ENCODE data around the gene SNRNP25.

SNRNP25 gene

DNA sequence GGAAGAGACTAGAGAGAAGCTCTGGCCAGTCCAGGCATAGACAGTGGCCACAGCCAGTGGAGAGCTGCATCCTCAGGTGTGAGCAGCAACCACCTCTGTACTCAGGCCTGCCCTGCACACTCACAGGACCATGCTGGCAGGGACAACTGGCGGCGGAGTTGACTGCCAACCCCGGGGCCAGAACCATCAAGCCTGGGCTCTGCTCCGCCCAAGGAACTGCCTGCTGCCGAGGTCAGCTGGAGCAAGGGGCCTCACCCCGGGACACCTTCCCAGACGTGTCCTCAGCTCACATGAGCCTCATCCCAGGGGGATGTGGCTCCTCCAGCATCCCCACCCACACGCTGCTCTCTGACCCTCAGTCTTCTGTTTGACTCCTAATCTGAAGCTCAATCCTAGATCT lies 15.6 kb downstream of the SNRNP25 start (continued):
- TF ChIP-seq ZNF76 (tag by site-specific recombination; IDR thresholded peaks at IDR 0.05; ENCODE audit: borderline replicate concordance, low read depth) (no peak), ZNF302 (tag by site-specific recombination; IDR thresholded peaks at IDR 0.05; ENCODE audit: low read depth) (no peak), ZNF24 (tag by site-specific recombination; IDR thresholded peaks at IDR 0.05) (no peak), ZNF211 (tag by site-specific recombination; IDR thresholded peaks at IDR 0.05; ENCODE audit: low read depth) (no peak), ZNF324 (tag by site-specific recombination; IDR thresholded peaks at IDR 0.05) (no peak), ZNF416 (tag by site-specific recombination; IDR thresholded peaks at IDR 0.05) (no peak)

DNA sequence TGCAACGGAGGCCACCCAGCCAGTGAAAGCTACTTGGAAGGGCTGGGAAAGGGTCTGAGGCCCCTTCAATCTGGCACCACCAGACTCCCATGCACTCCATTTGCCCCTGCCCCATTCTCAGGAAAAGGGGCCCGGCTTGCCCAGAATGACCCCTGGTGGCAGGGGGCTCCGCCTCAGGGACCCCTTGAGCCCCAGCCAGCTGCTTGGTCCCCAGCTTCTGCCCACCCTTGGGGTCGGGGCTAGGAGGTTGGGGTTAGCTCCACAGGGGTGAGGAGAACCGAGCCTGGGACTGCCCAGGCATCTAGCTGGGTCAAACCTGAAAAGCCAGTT lies 17.5 kb downstream of the SNRNP25 start:
- TF ChIP-seq, protein P1, sequence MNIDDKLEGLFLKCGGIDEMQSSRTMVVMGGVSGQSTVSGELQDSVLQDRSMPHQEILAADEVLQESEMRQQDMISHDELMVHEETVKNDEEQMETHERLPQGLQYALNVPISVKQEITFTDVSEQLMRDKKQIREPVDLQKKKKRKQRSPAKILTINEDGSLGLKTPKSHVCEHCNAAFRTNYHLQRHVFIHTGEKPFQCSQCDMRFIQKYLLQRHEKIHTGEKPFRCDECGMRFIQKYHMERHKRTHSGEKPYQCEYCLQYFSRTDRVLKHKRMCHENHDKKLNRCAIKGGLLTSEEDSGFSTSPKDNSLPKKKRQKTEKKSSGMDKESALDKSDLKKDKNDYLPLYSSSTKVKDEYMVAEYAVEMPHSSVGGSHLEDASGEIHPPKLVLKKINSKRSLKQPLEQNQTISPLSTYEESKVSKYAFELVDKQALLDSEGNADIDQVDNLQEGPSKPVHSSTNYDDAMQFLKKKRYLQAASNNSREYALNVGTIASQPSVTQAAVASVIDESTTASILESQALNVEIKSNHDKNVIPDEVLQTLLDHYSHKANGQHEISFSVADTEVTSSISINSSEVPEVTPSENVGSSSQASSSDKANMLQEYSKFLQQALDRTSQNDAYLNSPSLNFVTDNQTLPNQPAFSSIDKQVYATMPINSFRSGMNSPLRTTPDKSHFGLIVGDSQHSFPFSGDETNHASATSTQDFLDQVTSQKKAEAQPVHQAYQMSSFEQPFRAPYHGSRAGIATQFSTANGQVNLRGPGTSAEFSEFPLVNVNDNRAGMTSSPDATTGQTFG (tag by site-specific recombination; IDR thresholded peaks at IDR 0.05; ENCODE audit: borderline replicate concordance): no peak
- no peak for TF ChIP-seq ZBTB21 (tag by site-specific recombination; IDR thresholded peaks at IDR 0.05)
- TF ChIP-seq, protein P2, sequence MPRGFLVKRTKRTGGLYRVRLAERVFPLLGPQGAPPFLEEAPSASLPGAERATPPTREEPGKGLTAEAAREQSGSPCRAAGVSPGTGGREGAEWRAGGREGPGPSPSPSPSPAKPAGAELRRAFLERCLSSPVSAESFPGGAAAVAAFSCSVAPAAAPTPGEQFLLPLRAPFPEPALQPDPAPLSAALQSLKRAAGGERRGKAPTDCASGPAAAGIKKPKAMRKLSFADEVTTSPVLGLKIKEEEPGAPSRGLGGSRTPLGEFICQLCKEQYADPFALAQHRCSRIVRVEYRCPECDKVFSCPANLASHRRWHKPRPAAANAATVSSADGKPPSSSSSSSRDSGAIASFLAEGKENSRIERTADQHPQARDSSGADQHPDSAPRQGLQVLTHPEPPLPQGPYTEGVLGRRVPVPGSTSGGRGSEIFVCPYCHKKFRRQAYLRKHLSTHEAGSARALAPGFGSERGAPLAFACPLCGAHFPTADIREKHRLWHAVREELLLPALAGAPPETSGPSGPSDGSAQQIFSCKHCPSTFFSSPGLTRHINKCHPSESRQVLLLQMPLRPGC (tag by site-specific recombination; IDR thresholded peaks at IDR 0.05): no peak
- TF ChIP-seq ZNF138 (tag by site-specific recombination; IDR thresholded peaks at IDR 0.05; ENCODE audit: borderline replicate concordance): no peak
- no peaks in the 10 kb centered on the region for H3K36me3 ChIP-seq (ENCODE audit: control insufficient read depth in 2 of 2, insufficient read depth in 1 of 2, low read length in 2 of 2)
- ChIA-PET CTCF (interaction anchor here (0.6 to 4.0 kb wide), 6 partner anchors 20 to 499 kb away, joined by 3 to 55 read pairs (median 4); no protein-coding TSS in a partner anchor), POLR2A (interaction anchor here (1.1 to 3.0 kb wide), 4 partner anchors 11 to 18 kb away, joined by 3 to 17 read pairs (median 5); partner anchors contain the start of genes POLR3K and SNRNP25)
- H3K27ac ChIP-seq (ENCODE audit: extremely low read depth, low read depth, low read length): 0 out of 2 replicates have a peak overlapping the region, but pooled peaks have one; percentile 47
- H3K4me3 ChIP-seq (ENCODE audit: low read depth, low read length): peak overlapping the region; percentile 18
- peaks cover 5% of the 10 kb centered on the region; the same call in 1 of the 2 replicates for H3K4me1 ChIP-seq (ENCODE audit: control insufficient read depth, insufficient read depth, low read length)
- no peaks in the 10 kb centered on the region for H3K9me3 ChIP-seq (ENCODE audit: control insufficient read depth, insufficient read depth, low read depth, low read length)

- Histone ChIP-seq H3K4me1 (ENCODE audit: control insufficient read depth, insufficient read depth, low read length) (peaks cover 11% of the 10 kb centered on the region), H3K36me3 (ENCODE audit: control insufficient read depth in 2 of 2, insufficient read depth in 1 of 2, low read length in 2 of 2) (no peaks in the 10 kb centered on the region), H3K9me3 (ENCODE audit: control insufficient read depth, insufficient read depth, low read depth, low read length) (no peaks in the 10 kb centered on the region), H3K27ac (ENCODE audit: extremely low read depth, low read depth, low read length) (peak overlapping the region; percentile 47), H3K4me3 (ENCODE audit: low read depth, low read length) (peak overlapping the region; percentile 51)
- ChIA-PET POLR2A (interaction anchor here (0.7 to 3.0 kb wide), 7 partner anchors 12 to 164 kb away, joined by 3 to 17 read pairs (median 4); partner anchors contain the start of genes POLR3K and SNRNP25), CTCF (interaction anchor here (0.6 to 4.0 kb wide), 9 partner anchors 20 to 499 kb away, joined by 3 to 55 read pairs (median 3); no protein-coding TSS in a partner anchor)
- no peak for TF ChIP-seq ZSCAN5A (tag by site-specific recombination; IDR thresholded peaks at IDR 0.05)
- TF ChIP-seq IKZF3 (tag by site-specific recombination; IDR thresholded peaks at IDR 0.05): peak; percentile 61
- no peak for TF ChIP-seq PRDM1 (tag by site-specific recombination; IDR thresholded peaks at IDR 0.05)
- no peak for TF ChIP-seq BCL11B (tag by site-specific recombination; IDR thresholded peaks at IDR 0.05; ENCODE audit: low read depth)
- no peak for TF ChIP-seq KLF7 (tag by site-specific recombination; IDR thresholded peaks at IDR 0.05; ENCODE audit: borderline replicate concordance)
- no peak for TF ChIP-seq ZNF513 (tag by site-specific recombination; IDR thresholded peaks at IDR 0.05)
- TF ChIP-seq ZBTB48 (tag by site-specific recombination; IDR thresholded peaks at IDR 0.05): no peak
- TF ChIP-seq ZXDB (tag by site-specific recombination; IDR thresholded peaks at IDR 0.05): 0 out of 2 replicates have a peak, but pooled peaks have one; percentile 13
- TF ChIP-seq ZNF404 (tag by site-specific recombination; IDR thresholded peaks at IDR 0.05): no peak
- peak; percentile 13; the same call in 1 of the 2 replicates for TF ChIP-seq KLF1 (tag by site-specific recombination; IDR thresholded peaks at IDR 0.05)
- no peak for TF ChIP-seq ZNF596 (tag by site-specific recombination; IDR thresholded peaks at IDR 0.05)
- TF ChIP-seq ZNF354C (tag by site-specific recombination; IDR thresholded peaks at IDR 0.05; ENCODE audit: borderline replicate concordance, low read depth): no peak
- TF ChIP-seq ZNF621 (tag by site-specific recombination; IDR thresholded peaks at IDR 0.05): no peak
- TF ChIP-seq ZFP69B (tag by site-specific recombination; IDR thresholded peaks at IDR 0.05): no peak
- TF ChIP-seq ZNF549 (tag by site-specific recombination; IDR thresholded peaks at IDR 0.05): no peak
- peak; percentile 53 for TF ChIP-seq SP3 (tag by site-specific recombination; IDR thresholded peaks at IDR 0.05)
These were observed 18.1 kb downstream of the SNRNP25 start for GRCh38 chr16:71540-72401.
